Keratinocyte (primary cell): Measurements from ENCODE around the gene CLRN1. TPM values are rescaled to one million over a fixed set of nuclear protein-coding genes. Genes with fewer than 3 reads are reported as not detected.

Experiments used
- DNase-seq: peaks from one replicate; pipeline ENCODE4 v3.0.0-alpha.2; 2011; ENCODE audit warnings: low read depth, missing footprints, low spot score
- FAIRE-seq: peaks from 2 replicates; lab custom pipeline; 2011; peaks lifted over from hg19 to GRCh38; lab: Jason Lieb, UNC
- H2AFZ ChIP-seq: 2 replicates; pipeline ENCODE4 v1.6.0; 2012; ENCODE audit warnings: low read length, control low read depth, inconsistent platforms; ENCODE audit not compliant: control insufficient read depth
- H3K27ac ChIP-seq: 2 replicates; pipeline ENCODE4 v1.5.1; 2011; ENCODE audit warnings: low read length; ENCODE audit not compliant: control insufficient read depth, insufficient read depth
- H3K27me3 ChIP-seq: 3 replicates; pipeline ENCODE4 v1.6.0; 2011; ENCODE audit warnings: low read length; ENCODE audit not compliant: control insufficient read depth, insufficient read depth; ENCODE audit errors: extremely low read depth
- H3K36me3 ChIP-seq, 2 experiments: 2 replicates in 1 of 2; 3 replicates in 1 of 2; pipeline ENCODE4 v1.5.1; 2011; ENCODE audit warnings: low read length in 2 of 2, mild to moderate bottlenecking in 1 of 2; ENCODE audit not compliant: control insufficient read depth in 2 of 2, insufficient read depth in 2 of 2; ENCODE audit errors: extremely low read depth in 1 of 2
- H3K4me1 ChIP-seq: 3 replicates; pipeline ENCODE4 v1.5.1; 2011; ENCODE audit warnings: low read length; ENCODE audit not compliant: control insufficient read depth, insufficient read depth; ENCODE audit errors: extremely low read depth
- H3K4me2 ChIP-seq: 3 replicates; pipeline ENCODE4 v1.6.0; 2011; ENCODE audit warnings: low read depth, low read length; ENCODE audit not compliant: control insufficient read depth, insufficient read depth; ENCODE audit errors: extremely low read depth
- H3K4me3 ChIP-seq, 3 experiments: fragments of 200-600 bp in 1 of 3; sonication (generic) in 1 of 3; 2 replicates in 2 of 3; 3 replicates in 1 of 3; pipeline ENCODE4 v1.5.1; 2011 to 2016; ENCODE audit warnings: low read length in 3 of 3, mild to moderate bottlenecking in 3 of 3, control low read depth in 2 of 3, inconsistent platforms in 1 of 3, low read depth in 1 of 3, mixed read lengths in 1 of 3, mixed run types in 1 of 3, moderate library complexity in 1 of 3; ENCODE audit not compliant: control insufficient read depth in 2 of 3, insufficient read depth in 2 of 3; ENCODE audit errors: extremely low read depth in 1 of 3
- H3K79me2 ChIP-seq: 2 replicates; pipeline ENCODE4 v1.6.0; 2012; ENCODE audit warnings: low read length; ENCODE audit not compliant: control insufficient read depth, insufficient read depth
- H3K9ac ChIP-seq: 3 replicates; pipeline ENCODE4 v1.6.0; 2011; ENCODE audit warnings: low read length; ENCODE audit not compliant: control insufficient read depth, insufficient read depth; ENCODE audit errors: extremely low read depth
- H3K9me1 ChIP-seq: 3 replicates; pipeline ENCODE4 v1.6.0; 2011; ENCODE audit warnings: low read length; ENCODE audit not compliant: control insufficient read depth, insufficient read depth; ENCODE audit errors: extremely low read depth
- H3K9me3 ChIP-seq: 2 replicates; pipeline ENCODE4 v1.5.1; 2012; ENCODE audit warnings: low read depth, low read length; ENCODE audit not compliant: control insufficient read depth
- H4K20me1 ChIP-seq: 3 replicates; pipeline ENCODE4 v1.6.0; 2011; ENCODE audit warnings: low read length; ENCODE audit not compliant: control insufficient read depth, insufficient read depth; ENCODE audit errors: extremely low read depth
- EZH2 ChIP-seq: IDR thresholded peaks from one replicate; pipeline ENCODE4 v1.6.1; 2012; ENCODE audit warnings: inconsistent platforms, mild to moderate bottlenecking, low read length, moderate library complexity
- dilution Hi-C: fragments of 300-500 bp; cut with MboI; formaldehyde crosslinking; loops from one replicate; pipeline ENCODE4 v1.7.0; 2020; ENCODE audit warnings: low sequenced_read_pairs; ENCODE audit not compliant: extremely low pct_ligation_motif_present
- polyA plus RNA-seq, 5 experiments: library from polyadenylated mRNA; depleted of rRNA in 3 of 5; stranded (reverse) in 3 of 5; stranded (forward) in 1 of 5; unstranded in 1 of 5; fragments of >200 nt; gene quantifications; 1 replicate in 1 of 5; 2 replicates in 3 of 5; 3 replicates in 1 of 5; pipeline versions ENCODE4 v1.2.1 to v1.2.3, GENCODE V29; 2011 to 2012; ENCODE audit warnings: missing spikeins in 2 of 5, low read depth in 1 of 5, low replicate concordance in 1 of 5
- TF ChIP-seq, protein P1 (sequence below), 3 experiments: IDR thresholded peaks in 1 of 3; conservative IDR thresholded peaks in 1 of 3; optimal IDR thresholded peaks in 1 of 3; 2 replicates in 2 of 3; 3 replicates in 1 of 3; pipeline versions ENCODE3 to v1.5.1; 2011; ENCODE audit warnings: low read length in 3 of 3, mild to moderate bottlenecking in 3 of 3, moderate library complexity in 2 of 3, control low read depth in 1 of 3, inconsistent platforms in 1 of 3; ENCODE audit not compliant: insufficient read depth in 2 of 3; ENCODE audit errors: extremely low read depth in 1 of 3

The CLRN1 gene
- polyA plus RNA-seq, 1 donor (not counting 4 experiments of a cell fraction or from before 2014, with no cell fraction given) = not detected

DNA sequence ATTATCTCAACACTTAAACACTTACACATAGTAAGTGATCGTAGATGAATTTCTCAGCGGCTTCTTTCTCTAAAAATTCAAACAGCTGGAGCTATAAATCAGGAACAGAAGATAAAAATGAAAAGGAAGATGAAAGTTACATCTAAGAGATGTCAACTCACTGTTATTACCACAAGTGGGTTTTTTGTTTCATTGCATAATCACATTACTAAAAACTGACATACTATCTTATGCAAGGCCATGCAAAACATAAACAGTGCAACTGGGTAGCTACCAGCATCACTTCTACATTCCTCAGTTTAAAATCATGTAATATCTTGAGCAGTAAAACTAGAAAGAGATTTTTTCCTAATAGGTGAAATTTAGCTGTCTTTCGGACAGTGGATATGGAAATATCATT is 82.2 kb downstream of the CLRN1 start:
- Histone ChIP-seq H3K36me3 (no peaks in the 10 kb centered on the region), H3K9me3 (no peaks in the 10 kb centered on the region), H2AFZ (no peak overlapping the region), H3K27me3 (peaks cover 4% of the 10 kb centered on the region), H3K9me1 (no peaks in the 10 kb centered on the region), H3K27ac (no peak overlapping the region), H3K79me2 (no peaks in the 10 kb centered on the region), H4K20me1 (no peaks in the 10 kb centered on the region), H3K9ac (no peak overlapping the region), H3K4me3 (no peak overlapping the region), H3K4me2 (no peak overlapping the region), H3K4me1 (no peaks in the 10 kb centered on the region)
- TF ChIP-seq EZH2 = no peak
- TF ChIP-seq, protein P1, sequence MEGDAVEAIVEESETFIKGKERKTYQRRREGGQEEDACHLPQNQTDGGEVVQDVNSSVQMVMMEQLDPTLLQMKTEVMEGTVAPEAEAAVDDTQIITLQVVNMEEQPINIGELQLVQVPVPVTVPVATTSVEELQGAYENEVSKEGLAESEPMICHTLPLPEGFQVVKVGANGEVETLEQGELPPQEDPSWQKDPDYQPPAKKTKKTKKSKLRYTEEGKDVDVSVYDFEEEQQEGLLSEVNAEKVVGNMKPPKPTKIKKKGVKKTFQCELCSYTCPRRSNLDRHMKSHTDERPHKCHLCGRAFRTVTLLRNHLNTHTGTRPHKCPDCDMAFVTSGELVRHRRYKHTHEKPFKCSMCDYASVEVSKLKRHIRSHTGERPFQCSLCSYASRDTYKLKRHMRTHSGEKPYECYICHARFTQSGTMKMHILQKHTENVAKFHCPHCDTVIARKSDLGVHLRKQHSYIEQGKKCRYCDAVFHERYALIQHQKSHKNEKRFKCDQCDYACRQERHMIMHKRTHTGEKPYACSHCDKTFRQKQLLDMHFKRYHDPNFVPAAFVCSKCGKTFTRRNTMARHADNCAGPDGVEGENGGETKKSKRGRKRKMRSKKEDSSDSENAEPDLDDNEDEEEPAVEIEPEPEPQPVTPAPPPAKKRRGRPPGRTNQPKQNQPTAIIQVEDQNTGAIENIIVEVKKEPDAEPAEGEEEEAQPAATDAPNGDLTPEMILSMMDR (optimal IDR thresholded peaks at IDR 0.05 in 1 of 3, IDR thresholded peaks at IDR 0.05 in 1 of 3, conservative IDR thresholded peaks at IDR 0.05 in 1 of 3; ENCODE audit: extremely low read depth in 1 of 3, insufficient read depth in 2 of 3, low read length in 3 of 3) = no peak
- dilution Hi-C loops = no loop called here
- FAIRE-seq (no peak), DNase-seq (no peak)

DNA sequence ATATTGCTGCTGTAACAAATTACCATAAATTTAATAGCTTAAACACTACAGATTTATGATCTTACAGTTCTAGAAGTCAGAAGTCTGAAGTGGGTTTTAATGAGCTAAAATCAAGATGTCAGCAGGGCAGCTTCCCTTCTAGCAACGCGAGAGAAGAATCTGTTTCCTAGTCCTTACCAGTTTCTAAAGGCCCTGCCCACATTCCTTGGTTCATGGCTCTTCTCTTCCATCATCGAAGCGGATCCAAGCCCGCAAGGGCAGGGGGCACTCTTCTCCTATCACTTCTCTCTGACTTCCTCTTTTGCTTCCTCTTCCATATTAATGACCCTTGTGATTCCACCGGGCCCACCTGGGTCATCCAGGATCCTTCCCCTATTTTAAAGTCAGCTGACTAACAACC is 83.4 kb downstream of the CLRN1 start:
- Histone ChIP-seq H3K4me1 (no peaks in the 10 kb centered on the region), H3K9me1 (no peaks in the 10 kb centered on the region), H3K79me2 (no peaks in the 10 kb centered on the region), H3K27me3 (peaks cover 6% of the 10 kb centered on the region), H3K9me3 (no peaks in the 10 kb centered on the region), H3K27ac (no peak overlapping the region), H3K36me3 (no peaks in the 10 kb centered on the region), H3K4me3 (no peak overlapping the region), H2AFZ (no peak overlapping the region), H4K20me1 (no peaks in the 10 kb centered on the region), H3K4me2 (no peak overlapping the region), H3K9ac (no peak overlapping the region)
- dilution Hi-C loops = no loop called here
- no peak for DNase-seq
- no peak for FAIRE-seq
- TF ChIP-seq EZH2 = no peak
- TF ChIP-seq, protein P1 (optimal IDR thresholded peaks at IDR 0.05 in 1 of 3, IDR thresholded peaks at IDR 0.05 in 1 of 3, conservative IDR thresholded peaks at IDR 0.05 in 1 of 3; ENCODE audit: extremely low read depth in 1 of 3, insufficient read depth in 2 of 3, low read length in 3 of 3) = no peak
